Mucosa of descending colon (tissue), 3 donors: ENCODE data around the gene INPP4B. TPM values are rescaled to one million over a fixed set of nuclear protein-coding genes. Genes with fewer than 3 reads are reported as not detected.

Source experiments
- ATAC-seq: fragments of 200-7000 bp; cut with Tn5 transposase; one replicate; pipeline ENCODE4 v1.9.1; 2020; ENCODE audit warnings: mild to moderate bottlenecking, moderate library complexity
- DNase-seq, 3 donors: peaks; one replicate each; pipeline ENCODE4 v3.0.0-alpha.2; 2020
- H3K36me3 ChIP-seq: fragments of 200-600 bp; one replicate; pipeline ENCODE4 v1.8.0; 2021; ENCODE audit warnings: low read depth, mild to moderate bottlenecking
- H3K4me1 ChIP-seq: fragments of 200-600 bp; one replicate; pipeline ENCODE4 v1.8.0; 2021; ENCODE audit warnings: low read depth, mild to moderate bottlenecking
- H3K4me3 ChIP-seq: fragments of 200-600 bp; one replicate; pipeline ENCODE4 v1.8.0; 2021; ENCODE audit warnings: mild to moderate bottlenecking
- H3K9me3 ChIP-seq: fragments of 200-600 bp; one replicate; pipeline ENCODE4 v1.8.0; 2021; ENCODE audit warnings: mild to moderate bottlenecking
- CTCF ChIP-seq: fragments of 200-600 bp; IDR thresholded peaks from one replicate; pipeline ENCODE4 v1.8.0; 2022; ENCODE audit warnings: antibody characterized with exemption, mild to moderate bottlenecking
- intact Hi-C, 2 donors: fragments of 100-400 bp; cut with DNase I in 1 of 2; cut with micrococcal nuclease in 1 of 2; formaldehyde crosslinking; loops; one replicate each; pipeline versions ENCODE4 v1.11.0 to v1.11.1; 2022; cut with DNase I, micrococcal nuclease
- total RNA-seq, 3 donors: library from RNA; stranded (reverse); fragmentation: NEBNext Ultra II Directional in 2 of 3; extraction: Animal tissue kit (Norgen Biotek cat#: 25700) in 2 of 3; gene quantifications; one replicate each; pipeline versions ENCODE4 v1.2.1 to v1.2.4, GENCODE V29; 2021 to 2023
- donor health status: DM: no; HTN: no; CAD: no; lungs with moderate emphysema.
- donor health status: DM: no; HTN: no; CAD: no.
- donor health status: DM: no; HTN: yes; CAD: no.

Gene INPP4B
- total RNA-seq, 3 donors from 2014 or later, result 22.2 to 27.3 (median 24.1) TPM

GRCh38 chr4:142021761-142022160 is 824.3 kb downstream of the INPP4B start:
- Histone ChIP-seq H3K4me1 (no peaks in the 10 kb centered on the region), H3K4me3 (no peak overlapping the region), H3K36me3 (no peaks in the 10 kb centered on the region), H3K9me3 (no peaks in the 10 kb centered on the region)
- intact Hi-C loops, result no loop called here
- DNase-seq, result no peak
- no peak for ATAC-seq
- no peak for TF ChIP-seq CTCF

GRCh38 chr4:142021181-142021580 is 824.9 kb downstream of the INPP4B start:
- no peak overlapping the region for H3K4me3 ChIP-seq
- no peak for TF ChIP-seq CTCF
- no peaks in the 10 kb centered on the region for H3K4me1 ChIP-seq
- no peaks in the 10 kb centered on the region for H3K36me3 ChIP-seq
- H3K9me3 ChIP-seq, result no peaks in the 10 kb centered on the region
- intact Hi-C loops, result no loop called here
- no peak for ATAC-seq
- DNase-seq, result no peak

- H3K36me3 ChIP-seq, result no peaks in the 10 kb centered on the region
- no peaks in the 10 kb centered on the region for H3K9me3 ChIP-seq
- no peak for ATAC-seq
- DNase-seq, result no peak
- intact Hi-C loops, result no loop called here
- no peaks in the 10 kb centered on the region for H3K4me1 ChIP-seq
- H3K4me3 ChIP-seq, result no peak overlapping the region
- no peak for TF ChIP-seq CTCF
These were observed 830.1 kb downstream of the INPP4B start for GRCh38 chr4:142016031-142016430.

- no peaks in the 10 kb centered on the region for H3K36me3 ChIP-seq
- H3K4me3 ChIP-seq, result no peak overlapping the region
- ATAC-seq (no peak), DNase-seq (no peak)
- no peak for TF ChIP-seq CTCF
- H3K9me3 ChIP-seq, result no peaks in the 10 kb centered on the region
- intact Hi-C loops, result no loop called here
- H3K4me1 ChIP-seq, result no peaks in the 10 kb centered on the region
These were observed 836.4 kb downstream of the INPP4B start for GRCh38 chr4:142009751-142010150.

GRCh38 chr4:142005519-142005918 is 840.6 kb downstream of the INPP4B start:
- TF ChIP-seq CTCF, result no peak
- Histone ChIP-seq H3K36me3 (no peaks in the 10 kb centered on the region), H3K4me3 (no peak overlapping the region), H3K4me1 (no peaks in the 10 kb centered on the region), H3K9me3 (no peaks in the 10 kb centered on the region)
- ATAC-seq (no peak), DNase-seq (no peak)
- intact Hi-C loops, result no loop called here

GRCh38 chr4:141999446-142000143 is 846.5 kb downstream of the INPP4B start:
- intact Hi-C loops, result no loop called here

More at GRCh38 chr4:141999446-142000143, 846.5 kb downstream of the INPP4B start:
- no peaks in the 10 kb centered on the region for H3K4me1 ChIP-seq
- H3K9me3 ChIP-seq, result peaks cover 3% of the 10 kb centered on the region
- DNase-seq (no peak), ATAC-seq (no peak)
- no peak for TF ChIP-seq CTCF
- no peaks in the 10 kb centered on the region for H3K36me3 ChIP-seq
- H3K4me3 ChIP-seq, result no peak overlapping the region
